ENCODE measurements around the gene TICAM1. TPM values are rescaled to one million over a fixed set of nuclear protein-coding genes. Genes with fewer than 3 reads are reported as not detected.

Gene TICAM1
- total and polyA plus RNA-seq, 10 of the 15 experiments (the other 5 are each of a cell fraction or from before 2014, with no cell fraction given): 0.31 to 31.1 (median 5.3) TPM

- DNase-seq (ENCODE audit: low read depth, low spot score): no peak
- in situ Hi-C loops (cut with MboI) (no loop called here), intact Hi-C loops (cut with micrococcal nuclease; ENCODE audit: unreplicated experiment) (no loop called here)
- no peak for FAIRE-seq
- no peak for TF ChIP-seq NFXL1 (IDR thresholded peaks at IDR 0.05; ENCODE audit: borderline replicate concordance)
- no peak for TF ChIP-seq POU2F2 (IDR thresholded peaks at IDR 0.05; ENCODE audit: borderline replicate concordance, low read depth, low read length)
- no peak for TF ChIP-seq CREM (IDR thresholded peaks at IDR 0.05; ENCODE audit: low read depth)
- no peak for TF ChIP-seq CBFB (IDR thresholded peaks at IDR 0.05; ENCODE audit: low read depth)
- no peak for TF ChIP-seq MTA2 (IDR thresholded peaks at IDR 0.05; ENCODE audit: low read depth)
- no peak for TF ChIP-seq SUZ12 (IDR thresholded peaks at IDR 0.05; ENCODE audit: unreplicated experiment)
- no peak for TF ChIP-seq KDM1A (IDR thresholded peaks at IDR 0.05; ENCODE audit: borderline replicate concordance)
- TF ChIP-seq SMAD1 (IDR thresholded peaks at IDR 0.05; ENCODE audit: low read depth, partially characterized antibody): no peak
- TF ChIP-seq FOS (IDR thresholded peaks at IDR 0.05; ENCODE audit: borderline replicate concordance, extremely low read depth, insufficient read length): no peak
- TF ChIP-seq TCF7 (IDR thresholded peaks at IDR 0.05; ENCODE audit: borderline replicate concordance): no peak
- TF ChIP-seq ATF7 (IDR thresholded peaks at IDR 0.05; ENCODE audit: low read depth): no peak
- no peak for TF ChIP-seq SPI1 (IDR thresholded peaks at IDR 0.05; ENCODE audit: borderline replicate concordance, insufficient read depth, low read depth, low read length)
- H3K79me2 ChIP-seq (ENCODE audit: control insufficient read depth, insufficient read depth, low read length): peaks cover 38% of the 10 kb centered on the region
- H2AFZ ChIP-seq (ENCODE audit: control insufficient read depth, low read depth, low read length): no peak overlapping the region
- no peak overlapping the region; the same call in 1 of the 2 replicates for H3K4me2 ChIP-seq (ENCODE audit: control insufficient read depth, insufficient read depth)
- SMC1A ChIA-PET (ENCODE audit: uncharacterized antibody, unreplicated experiment): no interaction called here
- POLR2A ChIA-PET: no interaction called here
- no peaks in the 10 kb centered on the region for H3K9me3 ChIP-seq (replicated peaks; ENCODE audit: control insufficient read depth, insufficient read depth, low read length)
- no peak overlapping the region for H3K27ac ChIP-seq (ENCODE audit: control insufficient read depth, insufficient read depth)
- H3K27me3 ChIP-seq (replicated peaks in 1 of 2; ENCODE audit: control insufficient read depth in 2 of 2, insufficient read depth in 2 of 2, low read length in 1 of 2): no peaks in the 10 kb centered on the region
- peaks cover 0 to 12% of the 10 kb centered on the region in 2 experiments; a peak in 3 of 4 replicates for H3K36me3 ChIP-seq (ENCODE audit: control insufficient read depth in 2 of 2, insufficient read depth in 2 of 2, low read length in 1 of 2)
- CTCF ChIA-PET: interaction anchor here (1.3 kb wide), 1 partner anchor 15 kb away, joined by 3 read pairs; no protein-coding TSS in a partner anchor
- H3K4me1 ChIP-seq (ENCODE audit: control insufficient read depth, insufficient read depth, low read length): peaks cover 22% of the 10 kb centered on the region
- H3K4me3 ChIP-seq: no peak overlapping the region
- H4K20me1 ChIP-seq (ENCODE audit: control insufficient read depth, insufficient read depth): no peaks in the 10 kb centered on the region
- 94% methylated on average over 9 of the region's 9 CpGs for WGBS (ENCODE audit: insufficient coverage, insufficient replicate concordance, low lambda C conversion rate, missing lambda C conversion rate)
- no peak for ATAC-seq
- RAD21 ChIA-PET (ENCODE audit: unreplicated experiment): interaction anchor here (0.7 kb wide), 1 partner anchor 680 kb away, joined by 3 read pairs; no protein-coding TSS in a partner anchor
- no TSS peak for BruUV-seq (replicated peaks)
- no peak overlapping the region for H3K9ac ChIP-seq (ENCODE audit: control insufficient read depth, insufficient read depth, low read length)
Measured at GRCh38 chr19:4795400-4795799, 36.1 kb downstream of the TICAM1 start.
